Stimulated activated CD8-positive, alpha-beta memory T cell treated with anti-CD3 and anti-CD28 coated beads, Interleukin-4, amount 100 ng/mL, for 1 hour (primary cell): ENCODE measurements around the gene EIF6.

Source experiments
- DNase-seq, 2 donors: peaks; one replicate each; pipeline ENCODE4 v3.0.0-alpha.2; 2020; ENCODE audit warnings: low read depth in 2 of 2, low spot score in 1 of 2

Gene EIF6

GRCh38 chr20:35314816-35315631 is 30.5 kb upstream of the EIF6 start:
- DNase-seq = no peak

GRCh38 chr20:35312318-35312717 is 27.7 kb upstream of the EIF6 start:
- DNase-seq = no peak

- DNase-seq = no peak
Observed at GRCh38 chr20:35311822-35312221, 27.2 kb upstream of the EIF6 start.

GRCh38 chr20:35311409-35311808 is 26.8 kb upstream of the EIF6 start:
- DNase-seq = no peak

- DNase-seq = no peak
Observed at GRCh38 chr20:35307666-35308653, 23.4 kb upstream of the EIF6 start.

- DNase-seq = no peak
Observed at GRCh38 chr20:35306931-35307517, 22.5 kb upstream of the EIF6 start.

GRCh38 chr20:35305682-35306556 is 21.3 kb upstream of the EIF6 start:
- peak in 1 of 2 donors; percentile 19 for DNase-seq

- no peak for DNase-seq
Observed at GRCh38 chr20:35304956-35305355, 20.4 kb upstream of the EIF6 start.

- DNase-seq = peak; percentile 67 to 70
Observed at GRCh38 chr20:35303735-35304491, 19.3 kb upstream of the EIF6 start.

- no peak for DNase-seq
Observed at GRCh38 chr20:35303382-35303734, 18.8 kb upstream of the EIF6 start.

GRCh38 chr20:35302421-35303335 is 18.1 kb upstream of the EIF6 start:
- no peak for DNase-seq

- no peak for DNase-seq
Observed at GRCh38 chr20:35301426-35301825, 16.9 kb upstream of the EIF6 start.

- no peak for DNase-seq
Observed at GRCh38 chr20:35300469-35301262, 16.1 kb upstream of the EIF6 start.

GRCh38 chr20:35299780-35300179 is 15.2 kb upstream of the EIF6 start:
- no peak for DNase-seq

GRCh38 chr20:35298264-35298663 is 13.7 kb upstream of the EIF6 start:
- no peak for DNase-seq

GRCh38 chr20:35297740-35298139 is 13.2 kb upstream of the EIF6 start:
- no peak for DNase-seq

- DNase-seq = no peak
Observed at GRCh38 chr20:35297155-35297554, 12.6 kb upstream of the EIF6 start.

- DNase-seq = no peak
Observed at GRCh38 chr20:35296101-35296554, 11.6 kb upstream of the EIF6 start.
